HG03354 (cell line): ENCODE measurements around the gene POSTN.

ENCODE experiments used
- ATAC-seq: cut with Tn5 transposase; IDR thresholded peaks from one replicate; pipeline ENCODE4 v1.9.1; 2021; ENCODE audit warnings: mild to moderate bottlenecking; ENCODE audit not compliant: unreplicated experiment, poor library complexity, severe bottlenecking

POSTN gene

GRCh38 chr13:37598597-37598996 is at the start of gene POSTN:
TSS of gene POSTN (minus strand) at chr13:37598768. CDS start at chr13:37598726, 42 bp downstream.
- no peak for ATAC-seq

- no peak for ATAC-seq
Measured at GRCh38 chr13:37647031-37647650, 48.6 kb upstream of the POSTN start.

GRCh38 chr13:37646531-37646930 is 48.0 kb upstream of the POSTN start:
- ATAC-seq = no peak

GRCh38 chr13:37645181-37645740 is 46.7 kb upstream of the POSTN start:
- no peak for ATAC-seq

- ATAC-seq = no peak
Measured at GRCh38 chr13:37641391-37641790, 42.8 kb upstream of the POSTN start.

GRCh38 chr13:37640499-37640898 is 41.9 kb upstream of the POSTN start:
- ATAC-seq = no peak

- ATAC-seq = no peak
Measured at GRCh38 chr13:37636701-37637100, 38.1 kb upstream of the POSTN start.

- ATAC-seq = no peak
Measured at GRCh38 chr13:37632294-37632693, 33.7 kb upstream of the POSTN start.

- ATAC-seq = no peak
Measured at GRCh38 chr13:37627428-37627827, 28.9 kb upstream of the POSTN start.

- ATAC-seq = no peak
Measured at GRCh38 chr13:37621811-37622361, 23.3 kb upstream of the POSTN start.

- no peak for ATAC-seq
Measured at GRCh38 chr13:37618554-37618953, 20.0 kb upstream of the POSTN start.

- ATAC-seq = no peak
Measured at GRCh38 chr13:37617173-37617572, 18.6 kb upstream of the POSTN start.

- no peak for ATAC-seq
Measured at GRCh38 chr13:37616131-37616530, 17.6 kb upstream of the POSTN start.

- no peak for ATAC-seq
Measured at GRCh38 chr13:37615276-37615675, 16.7 kb upstream of the POSTN start.

- no peak for ATAC-seq
Measured at GRCh38 chr13:37613638-37614037, 15.1 kb upstream of the POSTN start.

- no peak for ATAC-seq
Measured at GRCh38 chr13:37613236-37613635, 14.7 kb upstream of the POSTN start.

- ATAC-seq = no peak
Measured at GRCh38 chr13:37608750-37609339, 10.3 kb upstream of the POSTN start.

- ATAC-seq = no peak
Measured at GRCh38 chr13:37602733-37603381, 4.3 kb upstream of the POSTN start.

- no peak for ATAC-seq
Measured at GRCh38 chr13:37601648-37602440, 3.3 kb upstream of the POSTN start.

- ATAC-seq = no peak
Measured at GRCh38 chr13:37599519-37599918, 951 bp upstream of the POSTN start.
